Upper lobe of left lung (tissue), 4 donors: ENCODE results near the gene ACTL6B.

ENCODE experiments used
- POLR2A ChIP-seq, 4 donors: fragments of 450-650 bp; IDR thresholded peaks; one replicate each; pipeline ENCODE4 v1.5.1; 2016 to 2017; ENCODE audit warnings: antibody characterized with exemption in 4 of 4, mild to moderate bottlenecking in 2 of 4
- POLR2AphosphoS5 ChIP-seq, 2 donors: sonication (generic); formaldehyde crosslinking; IDR thresholded peaks; one replicate each; pipeline ENCODE4 v1.5.1; 2017; ENCODE audit warnings: antibody characterized with exemption in 2 of 2
- TF ChIP-seq, protein P1 (sequence below), 6 experiments: fragments of 450-650 bp in 4 of 6; fragments of 200-600 bp in 2 of 6; sonication (generic) in 2 of 6; IDR thresholded peaks; one replicate each; pipeline ENCODE4 v1.5.1; 2016 to 2019; ENCODE audit warnings: antibody characterized with exemption in 6 of 6

DNA sequence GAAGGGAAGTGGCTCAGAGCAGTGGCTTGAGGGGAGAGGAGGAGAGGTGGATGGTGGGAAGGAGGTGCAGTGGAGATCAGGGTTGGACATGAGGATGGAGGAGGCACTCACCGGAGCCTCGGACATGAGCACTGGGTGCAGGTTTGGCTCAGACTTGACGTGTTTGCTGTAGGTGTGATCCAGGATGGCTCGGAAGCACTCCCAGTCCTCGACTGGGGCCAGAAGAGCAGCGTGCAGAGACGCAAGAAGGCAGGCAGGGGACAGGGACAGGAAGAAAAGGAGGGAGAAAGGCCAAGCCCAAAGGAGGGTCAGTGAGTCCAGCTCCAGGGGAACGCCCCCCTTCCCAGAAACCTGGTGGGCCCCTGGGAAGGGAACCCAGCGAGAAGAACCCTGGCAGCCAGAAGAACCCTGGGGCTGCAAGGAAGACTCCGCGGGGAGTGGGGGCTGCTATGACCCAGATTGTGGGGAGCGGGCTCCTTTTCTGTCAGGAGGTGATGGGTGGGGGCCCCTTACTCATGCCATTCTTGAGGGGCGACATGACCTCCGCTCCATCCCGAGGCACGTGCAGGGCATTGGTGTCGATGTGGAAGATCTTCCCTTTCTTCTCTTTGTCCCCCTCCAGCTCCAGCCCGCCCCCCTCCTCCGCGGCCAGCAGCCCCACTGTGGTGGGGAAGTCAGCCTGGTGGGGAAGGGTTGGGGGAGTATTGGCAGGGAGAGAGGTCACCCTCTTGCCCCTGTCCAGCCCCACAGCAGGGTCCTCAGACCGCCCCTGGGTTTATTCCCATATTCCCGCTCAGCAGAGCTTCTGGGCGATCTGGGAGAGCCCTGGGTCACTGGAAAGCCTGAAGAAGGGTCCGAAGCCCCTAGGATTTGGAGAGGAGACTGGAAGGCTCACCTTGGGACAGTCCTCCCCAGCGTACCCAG lies 1.1 kb downstream of the ACTL6B start:
- TF ChIP-seq, protein P1, sequence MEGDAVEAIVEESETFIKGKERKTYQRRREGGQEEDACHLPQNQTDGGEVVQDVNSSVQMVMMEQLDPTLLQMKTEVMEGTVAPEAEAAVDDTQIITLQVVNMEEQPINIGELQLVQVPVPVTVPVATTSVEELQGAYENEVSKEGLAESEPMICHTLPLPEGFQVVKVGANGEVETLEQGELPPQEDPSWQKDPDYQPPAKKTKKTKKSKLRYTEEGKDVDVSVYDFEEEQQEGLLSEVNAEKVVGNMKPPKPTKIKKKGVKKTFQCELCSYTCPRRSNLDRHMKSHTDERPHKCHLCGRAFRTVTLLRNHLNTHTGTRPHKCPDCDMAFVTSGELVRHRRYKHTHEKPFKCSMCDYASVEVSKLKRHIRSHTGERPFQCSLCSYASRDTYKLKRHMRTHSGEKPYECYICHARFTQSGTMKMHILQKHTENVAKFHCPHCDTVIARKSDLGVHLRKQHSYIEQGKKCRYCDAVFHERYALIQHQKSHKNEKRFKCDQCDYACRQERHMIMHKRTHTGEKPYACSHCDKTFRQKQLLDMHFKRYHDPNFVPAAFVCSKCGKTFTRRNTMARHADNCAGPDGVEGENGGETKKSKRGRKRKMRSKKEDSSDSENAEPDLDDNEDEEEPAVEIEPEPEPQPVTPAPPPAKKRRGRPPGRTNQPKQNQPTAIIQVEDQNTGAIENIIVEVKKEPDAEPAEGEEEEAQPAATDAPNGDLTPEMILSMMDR (IDR thresholded peaks at IDR 0.05) = no peak
- TF ChIP-seq POLR2A (IDR thresholded peaks at IDR 0.05) = no peak
- no peak for TF ChIP-seq POLR2AphosphoS5 (IDR thresholded peaks at IDR 0.05)
